ENCODE data around the gene LRRC53. TPM values are rescaled to one million over a fixed set of nuclear protein-coding genes. Genes with fewer than 3 reads are reported as not detected.

Gene LRRC53
- total and polyA plus RNA-seq, 2 experiments from 2014 or later, result not detected

DNA sequence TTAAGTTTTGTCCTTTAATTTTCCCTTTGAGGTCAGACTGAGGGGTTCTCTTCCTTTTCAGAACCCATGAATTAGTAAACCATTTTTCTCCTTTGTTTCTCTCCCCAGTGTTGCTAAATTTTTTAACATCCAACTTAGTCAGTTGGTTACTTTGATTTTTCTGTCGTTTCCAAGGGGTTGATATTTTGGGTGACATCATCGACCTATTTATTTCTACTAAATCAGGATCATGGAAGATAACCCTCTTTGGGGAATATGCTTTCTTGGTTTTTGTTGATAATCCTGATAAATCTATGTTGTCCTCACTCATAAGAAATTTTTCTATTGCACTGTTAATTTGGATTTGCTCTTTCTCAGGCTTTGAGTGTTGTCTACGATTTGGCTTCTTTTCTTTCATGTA lies 40.9 kb downstream of the LRRC53 start (continued):
- TF ChIP-seq NANOG (IDR thresholded peaks at IDR 0.05; ENCODE audit: borderline replicate concordance) (no peak), ZNF331 (CRISPR knock-in tag; IDR thresholded peaks at IDR 0.05; ENCODE audit: low read depth) (no peak), EZH2phosphoT487 (IDR thresholded peaks at IDR 0.05; ENCODE audit: unreplicated experiment) (no peak), JUNB (IDR thresholded peaks at IDR 0.05; ENCODE audit: unreplicated experiment) (no peak), STAT1 (IDR thresholded peaks at IDR 0.05; ENCODE audit: unreplicated experiment) (no peak)
- TF ChIP-seq, protein P1, sequence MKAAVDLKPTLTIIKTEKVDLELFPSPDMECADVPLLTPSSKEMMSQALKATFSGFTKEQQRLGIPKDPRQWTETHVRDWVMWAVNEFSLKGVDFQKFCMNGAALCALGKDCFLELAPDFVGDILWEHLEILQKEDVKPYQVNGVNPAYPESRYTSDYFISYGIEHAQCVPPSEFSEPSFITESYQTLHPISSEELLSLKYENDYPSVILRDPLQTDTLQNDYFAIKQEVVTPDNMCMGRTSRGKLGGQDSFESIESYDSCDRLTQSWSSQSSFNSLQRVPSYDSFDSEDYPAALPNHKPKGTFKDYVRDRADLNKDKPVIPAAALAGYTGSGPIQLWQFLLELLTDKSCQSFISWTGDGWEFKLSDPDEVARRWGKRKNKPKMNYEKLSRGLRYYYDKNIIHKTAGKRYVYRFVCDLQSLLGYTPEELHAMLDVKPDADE (IDR thresholded peaks at IDR 0.05), result no peak
- TF ChIP-seq, protein P2, sequence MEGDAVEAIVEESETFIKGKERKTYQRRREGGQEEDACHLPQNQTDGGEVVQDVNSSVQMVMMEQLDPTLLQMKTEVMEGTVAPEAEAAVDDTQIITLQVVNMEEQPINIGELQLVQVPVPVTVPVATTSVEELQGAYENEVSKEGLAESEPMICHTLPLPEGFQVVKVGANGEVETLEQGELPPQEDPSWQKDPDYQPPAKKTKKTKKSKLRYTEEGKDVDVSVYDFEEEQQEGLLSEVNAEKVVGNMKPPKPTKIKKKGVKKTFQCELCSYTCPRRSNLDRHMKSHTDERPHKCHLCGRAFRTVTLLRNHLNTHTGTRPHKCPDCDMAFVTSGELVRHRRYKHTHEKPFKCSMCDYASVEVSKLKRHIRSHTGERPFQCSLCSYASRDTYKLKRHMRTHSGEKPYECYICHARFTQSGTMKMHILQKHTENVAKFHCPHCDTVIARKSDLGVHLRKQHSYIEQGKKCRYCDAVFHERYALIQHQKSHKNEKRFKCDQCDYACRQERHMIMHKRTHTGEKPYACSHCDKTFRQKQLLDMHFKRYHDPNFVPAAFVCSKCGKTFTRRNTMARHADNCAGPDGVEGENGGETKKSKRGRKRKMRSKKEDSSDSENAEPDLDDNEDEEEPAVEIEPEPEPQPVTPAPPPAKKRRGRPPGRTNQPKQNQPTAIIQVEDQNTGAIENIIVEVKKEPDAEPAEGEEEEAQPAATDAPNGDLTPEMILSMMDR (conservative IDR thresholded peaks at IDR 0.05; ENCODE audit: low read depth in 2 of 2), result no peak

DNA sequence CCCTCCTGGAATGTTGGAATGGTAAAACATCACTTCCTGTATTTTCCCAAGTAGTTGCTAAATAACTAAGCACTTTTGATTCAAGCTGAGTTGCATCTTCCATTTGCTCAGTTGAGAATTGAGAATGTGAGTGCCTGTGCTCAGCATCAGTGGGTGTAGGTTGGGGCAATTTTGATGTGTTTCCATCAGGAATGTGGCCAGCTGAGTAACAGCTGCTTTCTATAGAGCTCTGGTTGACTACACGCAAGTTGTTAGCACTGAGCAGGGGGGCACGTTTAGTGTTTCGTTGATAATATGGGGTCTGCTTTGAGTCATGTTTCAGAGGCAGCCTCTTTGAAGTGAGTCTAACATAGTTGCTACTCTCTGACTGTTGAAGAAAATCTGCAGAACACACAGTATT lies 41.5 kb downstream of the LRRC53 start:
- Histone ChIP-seq H3K4me2 (no peak overlapping the region), H3K4me3 (no peak overlapping the region), H3K9me2 (ENCODE audit: insufficient read depth) (no peaks in the 10 kb centered on the region), H4K20me1 (replicated peaks; ENCODE audit: insufficient read depth) (no peaks in the 10 kb centered on the region), H3K36me3 (ENCODE audit: insufficient read depth) (no peaks in the 10 kb centered on the region), H2AFZ (0 out of 2 replicates have a peak overlapping the region, but pooled peaks have one; percentile 49), H3K4me1 (ENCODE audit: insufficient read depth) (peaks cover 7% of the 10 kb centered on the region), H3K79me2 (replicated peaks; ENCODE audit: insufficient read depth) (no peaks in the 10 kb centered on the region), H3K27ac (ENCODE audit: low read depth) (no peak overlapping the region), H3F3A (replicated peaks; ENCODE audit: low read depth) (no peaks in the 10 kb centered on the region), H3K27me3 (ENCODE audit: insufficient read depth) (no peaks in the 10 kb centered on the region)
- Mint-ChIP-seq H3K36me3 (ENCODE audit: low read depth) (no peaks in the 10 kb centered on the region; the same call in 2 of the 3 replicates), H3K27ac (no peak overlapping the region), H3K4me1 (peaks cover 22% of the 10 kb centered on the region; the same call in 2 of the 3 replicates), H3K27me3 (ENCODE audit: insufficient read depth, low read depth, poor library complexity) (peaks cover 2% of the 10 kb centered on the region), H3K9me3 (peaks cover 1% of the 10 kb centered on the region; the same call in 1 of the 3 replicates), H3K4me3 (no peak overlapping the region)
- ATAC-seq, result no peak
- DNase-seq (ENCODE audit: low spot score), result peak; percentile 31
- TF ChIP-seq ZNF114 (CRISPR knock-in tag; IDR thresholded peaks at IDR 0.05) (no peak), EZH2phosphoT487 (IDR thresholded peaks at IDR 0.05; ENCODE audit: unreplicated experiment) (no peak), CREB1 (CRISPR knock-in tag; IDR thresholded peaks at IDR 0.05; ENCODE audit: low read depth) (no peak)
- TF ChIP-seq, protein P3, sequence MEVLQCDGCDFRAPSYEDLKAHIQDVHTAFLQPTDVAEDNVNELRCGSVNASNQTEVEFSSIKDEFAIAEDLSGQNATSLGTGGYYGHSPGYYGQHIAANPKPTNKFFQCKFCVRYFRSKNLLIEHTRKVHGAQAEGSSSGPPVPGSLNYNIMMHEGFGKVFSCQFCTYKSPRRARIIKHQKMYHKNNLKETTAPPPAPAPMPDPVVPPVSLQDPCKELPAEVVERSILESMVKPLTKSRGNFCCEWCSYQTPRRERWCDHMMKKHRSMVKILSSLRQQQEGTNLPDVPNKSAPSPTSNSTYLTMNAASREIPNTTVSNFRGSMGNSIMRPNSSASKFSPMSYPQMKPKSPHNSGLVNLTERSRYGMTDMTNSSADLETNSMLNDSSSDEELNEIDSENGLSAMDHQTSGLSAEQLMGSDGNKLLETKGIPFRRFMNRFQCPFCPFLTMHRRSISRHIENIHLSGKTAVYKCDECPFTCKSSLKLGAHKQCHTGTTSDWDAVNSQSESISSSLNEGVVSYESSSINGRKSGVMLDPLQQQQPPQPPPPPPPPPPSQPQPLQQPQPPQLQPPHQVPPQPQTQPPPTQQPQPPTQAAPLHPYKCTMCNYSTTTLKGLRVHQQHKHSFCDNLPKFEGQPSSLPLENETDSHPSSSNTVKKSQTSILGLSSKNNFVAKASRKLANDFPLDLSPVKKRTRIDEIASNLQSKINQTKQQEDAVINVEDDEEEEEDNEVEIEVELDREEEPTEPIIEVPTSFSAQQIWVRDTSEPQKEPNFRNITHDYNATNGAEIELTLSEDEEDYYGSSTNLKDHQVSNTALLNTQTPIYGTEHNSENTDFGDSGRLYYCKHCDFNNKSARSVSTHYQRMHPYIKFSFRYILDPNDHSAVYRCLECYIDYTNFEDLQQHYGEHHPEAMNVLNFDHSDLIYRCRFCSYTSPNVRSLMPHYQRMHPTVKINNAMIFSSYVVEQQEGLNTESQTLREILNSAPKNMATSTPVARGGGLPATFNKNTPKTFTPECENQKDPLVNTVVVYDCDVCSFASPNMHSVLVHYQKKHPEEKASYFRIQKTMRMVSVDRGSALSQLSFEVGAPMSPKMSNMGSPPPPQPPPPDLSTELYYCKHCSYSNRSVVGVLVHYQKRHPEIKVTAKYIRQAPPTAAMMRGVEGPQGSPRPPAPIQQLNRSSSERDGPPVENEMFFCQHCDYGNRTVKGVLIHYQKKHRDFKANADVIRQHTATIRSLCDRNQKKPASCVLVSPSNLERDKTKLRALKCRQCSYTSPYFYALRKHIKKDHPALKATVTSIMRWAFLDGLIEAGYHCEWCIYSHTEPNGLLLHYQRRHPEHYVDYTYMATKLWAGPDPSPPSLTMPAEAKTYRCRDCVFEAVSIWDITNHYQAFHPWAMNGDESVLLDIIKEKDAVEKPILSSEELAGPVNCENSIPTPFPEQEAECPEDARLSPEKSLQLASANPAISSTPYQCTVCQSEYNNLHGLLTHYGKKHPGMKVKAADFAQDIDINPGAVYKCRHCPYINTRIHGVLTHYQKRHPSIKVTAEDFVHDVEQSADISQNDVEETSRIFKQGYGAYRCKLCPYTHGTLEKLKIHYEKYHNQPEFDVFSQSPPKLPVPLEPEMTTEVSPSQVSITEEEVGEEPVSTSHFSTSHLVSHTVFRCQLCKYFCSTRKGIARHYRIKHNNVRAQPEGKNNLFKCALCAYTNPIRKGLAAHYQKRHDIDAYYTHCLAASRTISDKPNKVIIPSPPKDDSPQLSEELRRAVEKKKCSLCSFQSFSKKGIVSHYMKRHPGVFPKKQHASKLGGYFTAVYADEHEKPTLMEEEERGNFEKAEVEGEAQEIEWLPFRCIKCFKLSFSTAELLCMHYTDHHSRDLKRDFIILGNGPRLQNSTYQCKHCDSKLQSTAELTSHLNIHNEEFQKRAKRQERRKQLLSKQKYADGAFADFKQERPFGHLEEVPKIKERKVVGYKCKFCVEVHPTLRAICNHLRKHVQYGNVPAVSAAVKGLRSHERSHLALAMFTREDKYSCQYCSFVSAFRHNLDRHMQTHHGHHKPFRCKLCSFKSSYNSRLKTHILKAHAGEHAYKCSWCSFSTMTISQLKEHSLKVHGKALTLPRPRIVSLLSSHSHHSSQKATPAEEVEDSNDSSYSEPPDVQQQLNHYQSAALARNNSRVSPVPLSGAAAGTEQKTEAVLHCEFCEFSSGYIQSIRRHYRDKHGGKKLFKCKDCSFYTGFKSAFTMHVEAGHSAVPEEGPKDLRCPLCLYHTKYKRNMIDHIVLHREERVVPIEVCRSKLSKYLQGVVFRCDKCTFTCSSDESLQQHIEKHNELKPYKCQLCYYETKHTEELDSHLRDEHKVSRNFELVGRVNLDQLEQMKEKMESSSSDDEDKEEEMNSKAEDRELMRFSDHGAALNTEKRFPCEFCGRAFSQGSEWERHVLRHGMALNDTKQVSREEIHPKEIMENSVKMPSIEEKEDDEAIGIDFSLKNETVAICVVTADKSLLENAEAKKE (CRISPR knock-in tag; IDR thresholded peaks at IDR 0.05), result no peak
